Neural cell (in vitro differentiated cells): ENCODE results near the gene NFIA. TPM values are rescaled to one million over a fixed set of nuclear protein-coding genes. Genes with fewer than 3 reads are reported as not detected.

Source experiments
- H2AFZ ChIP-seq: fragments of 200-600, 300-800 bp; sonication (generic), shearing (Covaris generic); 2 replicates; pipeline ENCODE4 v1.6.0; 2014; ENCODE audit warnings: low read depth, mild to moderate bottlenecking, antibody characterized with exemption, low read length, moderate library complexity
- H3F3A ChIP-seq: fragments of 200-600 bp; shearing (Covaris generic); 2 replicates; pipeline ENCODE4 v1.6.1; 2016; ENCODE audit warnings: mild to moderate bottlenecking, moderate library complexity, mixed read lengths, antibody characterized with exemption, low read length; ENCODE audit not compliant: insufficient read depth, poor library complexity, severe bottlenecking
- H3K27ac ChIP-seq: fragments of 200-600, 300-800 bp; sonication (generic), shearing (Covaris generic); 2 replicates; pipeline ENCODE4 v1.5.1; 2014; ENCODE audit warnings: mild to moderate bottlenecking, low read length, moderate library complexity
- H3K27me3 ChIP-seq: fragments of 300-800, 200-600 bp; sonication (generic), shearing (Covaris generic); 2 replicates; pipeline ENCODE4 v1.6.0; 2014; ENCODE audit warnings: mild to moderate bottlenecking, low read depth, low read length, moderate library complexity; ENCODE audit not compliant: insufficient read depth
- H3K36me3 ChIP-seq: fragments of 300-800, 200-600 bp; sonication (generic), shearing (Covaris generic); 2 replicates; pipeline ENCODE4 v1.5.1; 2014; ENCODE audit warnings: mild to moderate bottlenecking, antibody characterized with exemption, low read length, moderate library complexity; ENCODE audit not compliant: insufficient read depth
- H3K4me2 ChIP-seq: fragments of 300-800, 200-600 bp; sonication (generic), shearing (Covaris generic); 2 replicates; pipeline ENCODE4 v1.6.0; 2014; ENCODE audit warnings: mild to moderate bottlenecking, low read length
- H3K4me3 ChIP-seq: fragments of 300-800, 200-600 bp; sonication (generic), shearing (Covaris generic); 2 replicates; pipeline ENCODE4 v1.5.1; 2014; ENCODE audit warnings: mild to moderate bottlenecking, low read length, moderate library complexity
- H3K79me2 ChIP-seq: fragments of 200-600 bp; shearing (Covaris generic); replicated peaks from 2 replicates; pipeline ENCODE4 v1.6.0; 2014; ENCODE audit warnings: mild to moderate bottlenecking, low read length, moderate library complexity; ENCODE audit not compliant: insufficient read depth
- H3K9ac ChIP-seq: fragments of 300-800, 200-600 bp; sonication (generic), shearing (Covaris generic); 2 replicates; pipeline ENCODE4 v1.6.1; 2016; ENCODE audit warnings: mild to moderate bottlenecking, low read length, mixed read lengths
- H3K9me2 ChIP-seq: fragments of 200-600 bp; shearing (Covaris generic); 2 replicates; pipeline ENCODE4 v1.6.1; 2016; ENCODE audit warnings: mild to moderate bottlenecking, low read length, mixed read lengths; ENCODE audit not compliant: insufficient read depth
- H3K9me3 ChIP-seq: fragments of 200-600, 300-800 bp; sonication (generic), shearing (Covaris generic); 2 replicates; pipeline ENCODE4 v1.6.1; 2016; ENCODE audit warnings: mild to moderate bottlenecking, mixed run types, low read length, moderate library complexity, mixed read lengths
- H4K20me1 ChIP-seq: fragments of 200-600 bp; shearing (Covaris generic); 2 replicates; pipeline ENCODE4 v1.6.1; 2016; ENCODE audit warnings: mild to moderate bottlenecking, mixed run types; ENCODE audit not compliant: insufficient read depth
- EP300 ChIP-seq: fragments of 450-650 bp; conservative IDR thresholded peaks from 2 replicates; pipeline ENCODE4 v1.6.1; 2014; ENCODE audit warnings: antibody characterized with exemption, mild to moderate bottlenecking, moderate library complexity; ENCODE audit not compliant: poor library complexity, severe bottlenecking
- EZH2 ChIP-seq: fragments of 200-600, 300-800 bp; shearing (Covaris generic), sonication (generic); IDR thresholded peaks from 2 replicates; pipeline ENCODE4 v1.6.1; 2014; ENCODE audit warnings: antibody characterized with exemption, low read length, borderline replicate concordance, mild to moderate bottlenecking; ENCODE audit not compliant: insufficient read depth, poor library complexity, severe bottlenecking
- MXI1 ChIP-seq: fragments of 450-650 bp; conservative IDR thresholded peaks from 2 replicates; pipeline ENCODE4 v1.6.1; 2014; ENCODE audit warnings: antibody characterized with exemption, mild to moderate bottlenecking; ENCODE audit not compliant: poor library complexity, severe bottlenecking
- POLR2AphosphoS5 ChIP-seq: IDR thresholded peaks from 2 replicates; pipeline ENCODE4 v1.6.1; 2012
- RAD21 ChIP-seq: fragments of 450-650 bp; conservative IDR thresholded peaks from 2 replicates; pipeline ENCODE4 v1.6.1; 2014; ENCODE audit warnings: antibody characterized with exemption, mild to moderate bottlenecking, moderate library complexity
- SMC3 ChIP-seq: fragments of 450-650 bp; conservative IDR thresholded peaks from 2 replicates; pipeline ENCODE4 v1.6.1; 2014; ENCODE audit warnings: antibody characterized with exemption, mild to moderate bottlenecking, moderate library complexity; ENCODE audit not compliant: poor library complexity
- TAF1 ChIP-seq: IDR thresholded peaks from 2 replicates; pipeline ENCODE4 v1.6.1; 2012; ENCODE audit warnings: low read depth
- polyA plus RNA-seq: library from polyadenylated mRNA; depleted of rRNA; stranded (reverse); fragments of >200 nt; gene quantifications from 2 replicates; pipeline ENCODE4 v1.2.3, GENCODE V29; 2014
- TF ChIP-seq, protein P1 (sequence below): fragments of 450-650 bp; IDR thresholded peaks from 2 replicates; pipeline ENCODE4 v1.5.1; 2014; ENCODE audit warnings: antibody characterized with exemption, mild to moderate bottlenecking, moderate library complexity; ENCODE audit not compliant: poor library complexity, severe bottlenecking
- TF ChIP-seq, protein P2 (sequence below): IDR thresholded peaks from 2 replicates; pipeline ENCODE4 v1.6.1; 2012; ENCODE audit warnings: borderline replicate concordance

Gene NFIA
- polyA plus RNA-seq, 1 donor from 2014 or later = 0.47 TPM

DNA sequence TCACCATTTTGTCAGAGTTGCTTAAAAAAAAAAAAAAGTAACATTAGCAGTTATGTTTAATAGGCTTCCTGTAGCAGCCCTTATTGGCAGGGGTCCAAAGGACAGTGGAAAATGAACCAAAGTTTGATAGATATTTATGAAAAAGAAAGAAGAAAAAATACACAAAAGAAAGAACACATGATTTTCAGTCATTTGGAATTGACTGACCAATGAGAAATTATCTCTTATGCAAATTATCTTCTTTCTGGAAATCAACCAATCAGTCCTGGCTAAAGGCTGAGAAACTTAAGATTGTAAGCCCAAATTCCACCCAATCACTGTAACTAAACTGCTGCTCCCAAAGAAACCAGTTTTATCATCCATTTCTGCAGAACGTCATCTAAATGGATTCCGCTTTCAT, 360.2 kb downstream of the NFIA start:
- Histone ChIP-seq H3K27me3 (no peaks in the 10 kb centered on the region), H3K9me3 (no peaks in the 10 kb centered on the region), H3K4me3 (no peak overlapping the region), H3K9me2 (no peaks in the 10 kb centered on the region), H4K20me1 (no peaks in the 10 kb centered on the region), H3K79me2 (no peaks in the 10 kb centered on the region), H2AFZ (no peak overlapping the region), H3F3A (no peaks in the 10 kb centered on the region), H3K9ac (no peak overlapping the region), H3K4me2 (no peak overlapping the region), H3K36me3 (no peaks in the 10 kb centered on the region), H3K27ac (no peak overlapping the region)
- TF ChIP-seq MXI1 (no peak), POLR2AphosphoS5 (no peak), SMC3 (no peak), EP300 (no peak), EZH2 (no peak), TAF1 (no peak), RAD21 (no peak)

DNA sequence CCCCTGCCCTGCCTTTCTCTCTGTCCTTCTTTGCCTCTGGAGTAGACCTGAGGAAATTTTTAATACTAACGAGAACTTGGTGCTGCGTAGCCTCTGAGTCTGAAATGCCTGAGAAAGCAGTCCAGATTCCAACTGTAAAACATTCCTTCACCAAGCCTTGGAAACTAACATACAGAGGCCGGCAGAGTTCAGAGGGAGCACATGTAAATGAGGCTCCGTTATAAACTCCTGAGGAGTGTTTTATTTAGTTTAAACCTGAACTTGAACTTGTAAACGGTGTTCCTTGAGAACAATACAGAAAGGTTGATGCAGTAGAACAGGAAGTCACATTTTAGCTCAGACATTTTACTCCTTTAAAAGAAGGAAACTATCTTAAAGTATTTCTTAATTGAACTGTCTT, 361.9 kb downstream of the NFIA start:
- no peaks in the 10 kb centered on the region for H3K79me2 ChIP-seq
- H3K9me3 ChIP-seq = no peaks in the 10 kb centered on the region
- no peaks in the 10 kb centered on the region for H3F3A ChIP-seq
- H4K20me1 ChIP-seq = no peaks in the 10 kb centered on the region
- no peaks in the 10 kb centered on the region for H3K36me3 ChIP-seq
- no peak overlapping the region for H3K9ac ChIP-seq
- TF ChIP-seq, protein P1, sequence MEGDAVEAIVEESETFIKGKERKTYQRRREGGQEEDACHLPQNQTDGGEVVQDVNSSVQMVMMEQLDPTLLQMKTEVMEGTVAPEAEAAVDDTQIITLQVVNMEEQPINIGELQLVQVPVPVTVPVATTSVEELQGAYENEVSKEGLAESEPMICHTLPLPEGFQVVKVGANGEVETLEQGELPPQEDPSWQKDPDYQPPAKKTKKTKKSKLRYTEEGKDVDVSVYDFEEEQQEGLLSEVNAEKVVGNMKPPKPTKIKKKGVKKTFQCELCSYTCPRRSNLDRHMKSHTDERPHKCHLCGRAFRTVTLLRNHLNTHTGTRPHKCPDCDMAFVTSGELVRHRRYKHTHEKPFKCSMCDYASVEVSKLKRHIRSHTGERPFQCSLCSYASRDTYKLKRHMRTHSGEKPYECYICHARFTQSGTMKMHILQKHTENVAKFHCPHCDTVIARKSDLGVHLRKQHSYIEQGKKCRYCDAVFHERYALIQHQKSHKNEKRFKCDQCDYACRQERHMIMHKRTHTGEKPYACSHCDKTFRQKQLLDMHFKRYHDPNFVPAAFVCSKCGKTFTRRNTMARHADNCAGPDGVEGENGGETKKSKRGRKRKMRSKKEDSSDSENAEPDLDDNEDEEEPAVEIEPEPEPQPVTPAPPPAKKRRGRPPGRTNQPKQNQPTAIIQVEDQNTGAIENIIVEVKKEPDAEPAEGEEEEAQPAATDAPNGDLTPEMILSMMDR = no peak
- TF ChIP-seq MXI1 = no peak
- no peak for TF ChIP-seq EP300
- no peak for TF ChIP-seq TAF1
- TF ChIP-seq RAD21 = no peak
- TF ChIP-seq EZH2 = no peak
- no peak for TF ChIP-seq SMC3
- TF ChIP-seq POLR2AphosphoS5 = no peak
- TF ChIP-seq, protein P2, sequence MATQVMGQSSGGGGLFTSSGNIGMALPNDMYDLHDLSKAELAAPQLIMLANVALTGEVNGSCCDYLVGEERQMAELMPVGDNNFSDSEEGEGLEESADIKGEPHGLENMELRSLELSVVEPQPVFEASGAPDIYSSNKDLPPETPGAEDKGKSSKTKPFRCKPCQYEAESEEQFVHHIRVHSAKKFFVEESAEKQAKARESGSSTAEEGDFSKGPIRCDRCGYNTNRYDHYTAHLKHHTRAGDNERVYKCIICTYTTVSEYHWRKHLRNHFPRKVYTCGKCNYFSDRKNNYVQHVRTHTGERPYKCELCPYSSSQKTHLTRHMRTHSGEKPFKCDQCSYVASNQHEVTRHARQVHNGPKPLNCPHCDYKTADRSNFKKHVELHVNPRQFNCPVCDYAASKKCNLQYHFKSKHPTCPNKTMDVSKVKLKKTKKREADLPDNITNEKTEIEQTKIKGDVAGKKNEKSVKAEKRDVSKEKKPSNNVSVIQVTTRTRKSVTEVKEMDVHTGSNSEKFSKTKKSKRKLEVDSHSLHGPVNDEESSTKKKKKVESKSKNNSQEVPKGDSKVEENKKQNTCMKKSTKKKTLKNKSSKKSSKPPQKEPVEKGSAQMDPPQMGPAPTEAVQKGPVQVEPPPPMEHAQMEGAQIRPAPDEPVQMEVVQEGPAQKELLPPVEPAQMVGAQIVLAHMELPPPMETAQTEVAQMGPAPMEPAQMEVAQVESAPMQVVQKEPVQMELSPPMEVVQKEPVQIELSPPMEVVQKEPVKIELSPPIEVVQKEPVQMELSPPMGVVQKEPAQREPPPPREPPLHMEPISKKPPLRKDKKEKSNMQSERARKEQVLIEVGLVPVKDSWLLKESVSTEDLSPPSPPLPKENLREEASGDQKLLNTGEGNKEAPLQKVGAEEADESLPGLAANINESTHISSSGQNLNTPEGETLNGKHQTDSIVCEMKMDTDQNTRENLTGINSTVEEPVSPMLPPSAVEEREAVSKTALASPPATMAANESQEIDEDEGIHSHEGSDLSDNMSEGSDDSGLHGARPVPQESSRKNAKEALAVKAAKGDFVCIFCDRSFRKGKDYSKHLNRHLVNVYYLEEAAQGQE = no peak
- H3K4me3 ChIP-seq = no peak overlapping the region
- H2AFZ ChIP-seq = no peak overlapping the region
- H3K27ac ChIP-seq = no peak overlapping the region
- H3K9me2 ChIP-seq = no peaks in the 10 kb centered on the region
- H3K4me2 ChIP-seq = no peak overlapping the region
- no peaks in the 10 kb centered on the region for H3K27me3 ChIP-seq
